SK-N-SH (cell line): ENCODE data around the gene FGD4. TPM values are rescaled to one million over a fixed set of nuclear protein-coding genes. Genes with fewer than 3 reads are reported as not detected.

ENCODE experiments used
- CTCF ChIA-PET: fragments of 300-600, 350-600 bp; formaldehyde crosslinking; extraction: SDS; loops from one replicate; lab custom pipeline; 2021; lab: Yijun Ruan, JAX
- POLR2A ChIA-PET: fragments of 350-600 bp; sonication (Branson Sonifier 250); formaldehyde crosslinking; extraction: SDS; loops from one replicate; lab custom pipeline; 2020; ENCODE audit warnings: antibody characterized with exemption, inconsistent platforms; lab: Yijun Ruan, JAX
- DNase-seq: peaks from one replicate; pipeline ENCODE4 v3.0.0; 2012
- H2AFZ ChIP-seq: fragments of 200-600 bp; sonication (generic); 2 replicates; pipeline ENCODE4 v1.8.1; 2016; ENCODE audit warnings: antibody characterized with exemption, mild to moderate bottlenecking, low read depth
- H3F3A ChIP-seq: fragments of 200-600 bp; sonication (generic); replicated peaks from 2 replicates; pipeline ENCODE3; 2016; ENCODE audit warnings: antibody characterized with exemption, mild to moderate bottlenecking; ENCODE audit not compliant: insufficient read depth
- H3K27ac ChIP-seq, 2 experiments: fragments of 200-500 bp in 1 of 2; fragments of 200-600 bp in 1 of 2; sonication (Bioruptor generic) in 1 of 2; sonication (generic), shearing (Covaris generic) in 1 of 2; 2 replicates each; pipeline versions ENCODE4 v1.5.1 to v1.6.1; 2014 to 2016; ENCODE audit warnings: low read depth in 2 of 2, inconsistent platforms in 1 of 2, low read length in 1 of 2, mild to moderate bottlenecking in 1 of 2, mixed read lengths in 1 of 2
- H3K27me3 ChIP-seq: fragments of 200-600 bp; sonication (generic), shearing (Covaris generic); 2 replicates; pipeline ENCODE4 v1.6.1; 2016; ENCODE audit warnings: mixed run types; ENCODE audit not compliant: insufficient read depth
- H3K36me3 ChIP-seq, 2 experiments: fragments of 200-500 bp in 1 of 2; fragments of 200-600 bp in 1 of 2; sonication (Bioruptor generic) in 1 of 2; sonication (generic) in 1 of 2; replicated peaks in 1 of 2; 2 replicates each; pipeline versions ENCODE3 to v1.5.1; 2014 to 2016; ENCODE audit warnings: low read length in 1 of 2, mild to moderate bottlenecking in 1 of 2; ENCODE audit not compliant: insufficient read depth in 2 of 2, control insufficient read depth in 1 of 2
- H3K4me1 ChIP-seq, 2 experiments: fragments of 200-500 bp in 1 of 2; fragments of 200-600 bp in 1 of 2; sonication (Bioruptor generic) in 1 of 2; sonication (generic), shearing (Covaris generic) in 1 of 2; 2 replicates each; pipeline versions ENCODE4 v1.5.1 to v1.6.1; 2014 to 2016; ENCODE audit warnings: low read depth in 1 of 2, low read length in 1 of 2, mixed run types in 1 of 2; ENCODE audit not compliant: insufficient read depth in 2 of 2, control insufficient read depth in 1 of 2
- H3K4me2 ChIP-seq: fragments of 200-600 bp; sonication (generic), shearing (Covaris generic); 2 replicates; pipeline ENCODE4 v1.6.1; 2017; ENCODE audit warnings: mixed run types
- H3K4me3 ChIP-seq, 2 experiments: fragments of 200-500 bp in 1 of 2; fragments of 200-600 bp in 1 of 2; sonication (Bioruptor generic) in 1 of 2; sonication (generic), shearing (Covaris generic) in 1 of 2; 2 replicates each; pipeline versions ENCODE4 v1.5.1 to v1.8.1; 2014 to 2016; ENCODE audit warnings: low read depth in 2 of 2, inconsistent platforms in 1 of 2, low read length in 1 of 2, mild to moderate bottlenecking in 1 of 2, mixed read lengths in 1 of 2, moderate library complexity in 1 of 2
- H3K79me2 ChIP-seq: fragments of 200-600 bp; sonication (generic); 2 replicates; pipeline ENCODE4 v1.8.1; 2017; ENCODE audit warnings: mild to moderate bottlenecking; ENCODE audit not compliant: insufficient read depth
- H3K9ac ChIP-seq: fragments of 200-600 bp; sonication (generic); 2 replicates; pipeline ENCODE4 v1.6.1; 2017; ENCODE audit warnings: mixed run types
- H3K9me2 ChIP-seq: fragments of 200-600 bp; sonication (generic); 2 replicates; pipeline ENCODE4 v1.6.1; 2017; ENCODE audit warnings: mixed run types
- H3K9me3 ChIP-seq: fragments of 200-600 bp; sonication (generic); 2 replicates; pipeline ENCODE4 v1.6.1; 2017; ENCODE audit warnings: mixed run types, mild to moderate bottlenecking, moderate library complexity
- H4K20me1 ChIP-seq: fragments of 200-600 bp; sonication (generic); 2 replicates; pipeline ENCODE4 v1.6.1; 2017; ENCODE audit warnings: mild to moderate bottlenecking, mixed run types; ENCODE audit not compliant: insufficient read depth
- CHD2 ChIP-seq: fragments of 150-350 bp; IDR thresholded peaks from 2 replicates; pipeline ENCODE4 v1.6.1; 2018; ENCODE audit warnings: low read length; ENCODE audit not compliant: partially characterized antibody
- FOSL2 ChIP-seq: IDR thresholded peaks from 2 replicates; pipeline ENCODE4 v1.4.0; 2012; ENCODE audit warnings: low read depth, mild to moderate bottlenecking, moderate library complexity, borderline replicate concordance
- FOXJ3 ChIP-seq: sonication (generic); formaldehyde crosslinking; IDR thresholded peaks from 2 replicates; pipeline ENCODE4 v1.5.1; 2020; ENCODE audit warnings: mild to moderate bottlenecking, missing genetic modification reagents
- MXI1 ChIP-seq: IDR thresholded peaks from 2 replicates; pipeline ENCODE4 v1.6.1; 2012; ENCODE audit warnings: mild to moderate bottlenecking, low read depth, low read length, improper control_type of control experiment
- POLR2AphosphoS5 ChIP-seq: IDR thresholded peaks from 2 replicates; pipeline ENCODE4 v1.6.1; 2012; ENCODE audit warnings: low read depth, low read length
- RAD21 ChIP-seq: IDR thresholded peaks from 2 replicates; pipeline ENCODE4 v1.6.1; 2012; ENCODE audit warnings: mild to moderate bottlenecking, low read length
- SMC3 ChIP-seq: IDR thresholded peaks from 2 replicates; pipeline ENCODE4 v1.6.1; 2012; ENCODE audit warnings: low read depth, low read length, improper control_type of control experiment
- WGBS: methylation state at CpG from one replicate; pipeline ENCODE4 v1.1.6; 2017; ENCODE audit warnings: low lambda C conversion rate; 5-methylcytosine and 5-hydroxymethylcytosine counted together
- polyA plus RNA-seq, 3 experiments: library from polyadenylated mRNA; depleted of rRNA; stranded (reverse); fragments of >200 nt; gene quantifications; 2 replicates each; pipeline ENCODE4 v1.2.3, GENCODE V29; 2012
- TF ChIP-seq, protein P1 (sequence below): IDR thresholded peaks from 2 replicates; pipeline ENCODE4 v1.4.0; 2012; ENCODE audit warnings: low read depth, borderline replicate concordance
- TF ChIP-seq, protein P2 (sequence below): IDR thresholded peaks from 2 replicates; pipeline ENCODE4 v1.6.1; 2012; ENCODE audit warnings: mild to moderate bottlenecking, low read depth, low read length, moderate library complexity

FGD4 gene
- polyA plus RNA-seq, 1 of the 3 experiments (the other 2 are of a cell fraction), result 0.26 TPM

DNA sequence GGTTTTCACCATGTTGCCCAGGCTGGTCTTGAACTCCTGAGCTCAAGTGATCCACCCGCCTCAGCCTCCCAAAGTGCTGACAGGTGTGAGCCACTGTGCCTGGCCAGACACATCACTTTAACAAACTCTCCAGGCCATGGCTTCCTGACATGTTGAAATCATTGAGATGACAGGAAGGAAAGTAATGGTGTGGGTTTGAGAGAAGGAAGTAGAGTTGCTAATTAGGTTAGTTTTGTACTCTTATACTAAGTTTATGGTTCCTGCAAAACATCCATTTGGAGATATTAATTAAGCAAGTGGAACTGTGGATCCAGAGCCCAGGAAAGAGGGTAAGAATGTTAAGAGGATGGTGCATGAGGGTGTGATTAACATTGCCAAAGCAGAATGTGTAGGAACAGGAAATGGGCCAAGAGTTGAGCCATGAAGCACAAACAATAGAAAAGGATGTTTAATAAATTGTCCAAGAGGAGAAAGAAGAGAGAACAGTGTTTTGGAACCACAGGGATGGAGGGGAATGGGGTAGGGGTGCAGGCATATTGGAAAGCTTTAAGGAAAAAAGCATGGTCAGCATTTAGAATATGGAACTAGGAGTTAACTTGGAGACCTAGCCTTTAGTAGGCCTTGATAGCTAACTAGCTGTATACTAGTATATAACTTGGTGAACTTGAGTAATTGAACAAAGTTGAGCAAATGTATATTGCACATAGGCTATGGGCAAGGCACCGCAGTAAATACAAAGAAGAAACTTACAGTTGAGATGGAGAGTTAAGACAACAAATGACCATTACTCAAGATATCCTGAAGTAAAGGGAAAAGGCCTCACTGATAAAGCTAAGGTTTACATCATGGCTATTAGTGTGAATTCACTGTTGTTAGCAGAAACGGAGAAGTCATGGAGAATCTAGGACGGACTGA is 188.5 kb downstream of the FGD4 start:
- TF ChIP-seq SMC3, result no peak
- TF ChIP-seq, protein P1, sequence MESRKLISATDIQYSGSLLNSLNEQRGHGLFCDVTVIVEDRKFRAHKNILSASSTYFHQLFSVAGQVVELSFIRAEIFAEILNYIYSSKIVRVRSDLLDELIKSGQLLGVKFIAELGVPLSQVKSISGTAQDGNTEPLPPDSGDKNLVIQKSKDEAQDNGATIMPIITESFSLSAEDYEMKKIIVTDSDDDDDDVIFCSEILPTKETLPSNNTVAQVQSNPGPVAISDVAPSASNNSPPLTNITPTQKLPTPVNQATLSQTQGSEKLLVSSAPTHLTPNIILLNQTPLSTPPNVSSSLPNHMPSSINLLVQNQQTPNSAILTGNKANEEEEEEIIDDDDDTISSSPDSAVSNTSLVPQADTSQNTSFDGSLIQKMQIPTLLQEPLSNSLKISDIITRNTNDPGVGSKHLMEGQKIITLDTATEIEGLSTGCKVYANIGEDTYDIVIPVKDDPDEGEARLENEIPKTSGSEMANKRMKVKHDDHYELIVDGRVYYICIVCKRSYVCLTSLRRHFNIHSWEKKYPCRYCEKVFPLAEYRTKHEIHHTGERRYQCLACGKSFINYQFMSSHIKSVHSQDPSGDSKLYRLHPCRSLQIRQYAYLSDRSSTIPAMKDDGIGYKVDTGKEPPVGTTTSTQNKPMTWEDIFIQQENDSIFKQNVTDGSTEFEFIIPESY, result no peak
- no peak for TF ChIP-seq CHD2
- TF ChIP-seq RAD21, result no peak
- no peak for TF ChIP-seq FOSL2
- TF ChIP-seq, protein P2, sequence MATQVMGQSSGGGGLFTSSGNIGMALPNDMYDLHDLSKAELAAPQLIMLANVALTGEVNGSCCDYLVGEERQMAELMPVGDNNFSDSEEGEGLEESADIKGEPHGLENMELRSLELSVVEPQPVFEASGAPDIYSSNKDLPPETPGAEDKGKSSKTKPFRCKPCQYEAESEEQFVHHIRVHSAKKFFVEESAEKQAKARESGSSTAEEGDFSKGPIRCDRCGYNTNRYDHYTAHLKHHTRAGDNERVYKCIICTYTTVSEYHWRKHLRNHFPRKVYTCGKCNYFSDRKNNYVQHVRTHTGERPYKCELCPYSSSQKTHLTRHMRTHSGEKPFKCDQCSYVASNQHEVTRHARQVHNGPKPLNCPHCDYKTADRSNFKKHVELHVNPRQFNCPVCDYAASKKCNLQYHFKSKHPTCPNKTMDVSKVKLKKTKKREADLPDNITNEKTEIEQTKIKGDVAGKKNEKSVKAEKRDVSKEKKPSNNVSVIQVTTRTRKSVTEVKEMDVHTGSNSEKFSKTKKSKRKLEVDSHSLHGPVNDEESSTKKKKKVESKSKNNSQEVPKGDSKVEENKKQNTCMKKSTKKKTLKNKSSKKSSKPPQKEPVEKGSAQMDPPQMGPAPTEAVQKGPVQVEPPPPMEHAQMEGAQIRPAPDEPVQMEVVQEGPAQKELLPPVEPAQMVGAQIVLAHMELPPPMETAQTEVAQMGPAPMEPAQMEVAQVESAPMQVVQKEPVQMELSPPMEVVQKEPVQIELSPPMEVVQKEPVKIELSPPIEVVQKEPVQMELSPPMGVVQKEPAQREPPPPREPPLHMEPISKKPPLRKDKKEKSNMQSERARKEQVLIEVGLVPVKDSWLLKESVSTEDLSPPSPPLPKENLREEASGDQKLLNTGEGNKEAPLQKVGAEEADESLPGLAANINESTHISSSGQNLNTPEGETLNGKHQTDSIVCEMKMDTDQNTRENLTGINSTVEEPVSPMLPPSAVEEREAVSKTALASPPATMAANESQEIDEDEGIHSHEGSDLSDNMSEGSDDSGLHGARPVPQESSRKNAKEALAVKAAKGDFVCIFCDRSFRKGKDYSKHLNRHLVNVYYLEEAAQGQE, result no peak
- TF ChIP-seq FOXJ3 (CRISPR knock-in tag), result no peak
- TF ChIP-seq MXI1, result no peak
- H3K79me2 ChIP-seq, result no peaks in the 10 kb centered on the region
- no peak overlapping the region for H2AFZ ChIP-seq
- no peaks in the 10 kb centered on the region for H4K20me1 ChIP-seq
- H3K4me3 ChIP-seq, result no peak overlapping the region
- H3K4me2 ChIP-seq, result no peak overlapping the region
- ChIA-PET POLR2A (no interaction called here), CTCF (no interaction called here)
- no peaks in the 10 kb centered on the region for H3K9me2 ChIP-seq
- H3K27me3 ChIP-seq, result no peaks in the 10 kb centered on the region
- H3K9me3 ChIP-seq, result no peaks in the 10 kb centered on the region
- H3F3A ChIP-seq, result no peaks in the 10 kb centered on the region
- H3K4me1 ChIP-seq, result peaks cover 4 to 15% of the 10 kb centered on the region in 2 experiments; a peak in 3 of 4 replicates
- H3K36me3 ChIP-seq, result peaks cover 0 to 8% of the 10 kb centered on the region in 2 experiments
- DNase-seq, result no peak
- whole genome bisulfite sequencing, result 87% methylated on average over 4 of the region's 4 CpGs
- no peak overlapping the region for H3K9ac ChIP-seq
- H3K27ac ChIP-seq, result no peak overlapping the region

DNA sequence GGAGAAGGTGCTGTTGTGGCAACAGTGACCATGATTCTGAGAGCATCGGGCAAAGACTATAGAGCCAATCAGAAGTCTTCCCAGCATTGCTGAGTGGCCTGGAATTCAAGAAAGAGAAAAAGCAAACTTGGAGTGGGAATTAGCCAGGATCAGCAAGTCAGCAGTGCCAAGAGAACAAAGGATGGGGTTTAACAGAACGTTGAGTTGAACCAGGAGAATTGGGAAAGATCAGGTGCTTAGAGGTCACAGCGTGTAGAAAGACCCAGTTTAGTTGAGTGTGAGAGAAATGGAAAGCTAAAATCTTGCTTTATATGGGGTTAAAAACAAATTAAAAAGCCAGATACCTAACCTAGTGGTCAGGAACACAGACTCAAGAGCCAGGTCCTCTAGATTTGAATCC is 189.2 kb downstream of the FGD4 start:
- no peaks in the 10 kb centered on the region for H4K20me1 ChIP-seq
- no peaks in the 10 kb centered on the region for H3K79me2 ChIP-seq
- WGBS, result 85% methylated on average over 3 of the region's 3 CpGs
- H3K4me1 ChIP-seq, result peaks cover 4 to 9% of the 10 kb centered on the region in 2 experiments; a peak in 3 of 4 replicates
- H3K36me3 ChIP-seq, result peaks cover 0 to 8% of the 10 kb centered on the region in 2 experiments
- no peaks in the 10 kb centered on the region for H3K9me2 ChIP-seq
- TF ChIP-seq POLR2AphosphoS5, result no peak
- no peak overlapping the region for H3K9ac ChIP-seq
- H3F3A ChIP-seq, result no peaks in the 10 kb centered on the region
- DNase-seq, result no peak
- H3K9me3 ChIP-seq, result no peaks in the 10 kb centered on the region
- H3K4me3 ChIP-seq, result no peak overlapping the region
- ChIA-PET POLR2A (no interaction called here), CTCF (no interaction called here)
- H3K27me3 ChIP-seq, result no peaks in the 10 kb centered on the region
- no peak overlapping the region for H3K27ac ChIP-seq
- no peak overlapping the region for H2AFZ ChIP-seq
- H3K4me2 ChIP-seq, result no peak overlapping the region
